Mucosa of descending colon (tissue), 3 donors: ENCODE results near the gene PIK3AP1. TPM values are rescaled to one million over a fixed set of nuclear protein-coding genes. Genes with fewer than 3 reads are reported as not detected.
"Not testable (repeated sequence)": the region's sequence is repeated elsewhere in the genome, so short reads cannot be mapped to it uniquely, and the experiment has no call there.

Source experiments
- ATAC-seq: fragments of 200-7000 bp; cut with Tn5 transposase; one replicate; pipeline ENCODE4 v1.9.1; 2020; ENCODE audit warnings: mild to moderate bottlenecking, moderate library complexity
- DNase-seq, 3 donors: peaks; one replicate each; pipeline ENCODE4 v3.0.0-alpha.2; 2020
- H3K36me3 ChIP-seq: fragments of 200-600 bp; one replicate; pipeline ENCODE4 v1.8.0; 2021; ENCODE audit warnings: low read depth, mild to moderate bottlenecking
- H3K4me1 ChIP-seq: fragments of 200-600 bp; one replicate; pipeline ENCODE4 v1.8.0; 2021; ENCODE audit warnings: low read depth, mild to moderate bottlenecking
- H3K4me3 ChIP-seq: fragments of 200-600 bp; one replicate; pipeline ENCODE4 v1.8.0; 2021; ENCODE audit warnings: mild to moderate bottlenecking
- H3K9me3 ChIP-seq: fragments of 200-600 bp; one replicate; pipeline ENCODE4 v1.8.0; 2021; ENCODE audit warnings: mild to moderate bottlenecking
- CTCF ChIP-seq: fragments of 200-600 bp; IDR thresholded peaks from one replicate; pipeline ENCODE4 v1.8.0; 2022; ENCODE audit warnings: antibody characterized with exemption, mild to moderate bottlenecking
- intact Hi-C, 2 donors: fragments of 100-400 bp; cut with DNase I in 1 of 2; cut with micrococcal nuclease in 1 of 2; formaldehyde crosslinking; loops; one replicate each; pipeline versions ENCODE4 v1.11.0 to v1.11.1; 2022; cut with DNase I, micrococcal nuclease
- total RNA-seq, 3 donors: library from RNA; stranded (reverse); fragmentation: NEBNext Ultra II Directional in 2 of 3; extraction: Animal tissue kit (Norgen Biotek cat#: 25700) in 2 of 3; gene quantifications; one replicate each; pipeline versions ENCODE4 v1.2.1 to v1.2.4, GENCODE V29; 2021 to 2023
- donor health status: DM: no; HTN: no; CAD: no; lungs with moderate emphysema.
- donor health status: DM: no; HTN: no; CAD: no.
- donor health status: DM: no; HTN: yes; CAD: no.

Gene PIK3AP1
- total RNA-seq, 3 donors from 2014 or later = 10.4 to 19.8 (median 13.2) TPM

GRCh38 chr10:96560966-96561887, 159.1 kb downstream of the PIK3AP1 start:
- intact Hi-C loops = no loop called here
- DNase-seq (no peak), ATAC-seq (peak; percentile 80)
- peaks cover 6% of the 10 kb centered on the region for H3K4me1 ChIP-seq
- H3K9me3 ChIP-seq = no peaks in the 10 kb centered on the region
- no peak for TF ChIP-seq CTCF
- H3K4me3 ChIP-seq = no peak overlapping the region
- H3K36me3 ChIP-seq = no peaks in the 10 kb centered on the region

GRCh38 chr10:96560489-96560888, 159.8 kb downstream of the PIK3AP1 start:
- TF ChIP-seq CTCF = no peak
- intact Hi-C loops = no loop called here
- no peak for ATAC-seq
- H3K9me3 ChIP-seq = no peaks in the 10 kb centered on the region
- no peak overlapping the region for H3K4me3 ChIP-seq
- no peaks in the 10 kb centered on the region for H3K36me3 ChIP-seq
- DNase-seq = no peak
- peaks cover 6% of the 10 kb centered on the region for H3K4me1 ChIP-seq

GRCh38 chr10:96556003-96556402, 164.3 kb downstream of the PIK3AP1 start:
- H3K4me3 ChIP-seq = no peak overlapping the region
- H3K9me3 ChIP-seq = no peaks in the 10 kb centered on the region
- DNase-seq = no peak
- intact Hi-C loops = no loop called here
- no peaks in the 10 kb centered on the region for H3K36me3 ChIP-seq
- peaks cover 6% of the 10 kb centered on the region for H3K4me1 ChIP-seq
- no peak for TF ChIP-seq CTCF
- ATAC-seq = no peak

- TF ChIP-seq CTCF = no peak
- H3K4me3 ChIP-seq = no peak overlapping the region
- no peak for ATAC-seq
- H3K9me3 ChIP-seq = no peaks in the 10 kb centered on the region
- H3K36me3 ChIP-seq = no peaks in the 10 kb centered on the region
- intact Hi-C loops = no loop called here
- no peak for DNase-seq
- no peaks in the 10 kb centered on the region for H3K4me1 ChIP-seq
Measured at GRCh38 chr10:96555330-96555729, 165.0 kb downstream of the PIK3AP1 start.

- DNase-seq = no peak
- ATAC-seq = no peak
- intact Hi-C loops = no loop called here
- Histone ChIP-seq H3K4me3 (no peak overlapping the region), H3K9me3 (no peaks in the 10 kb centered on the region), H3K4me1 (no peaks in the 10 kb centered on the region), H3K36me3 (peaks cover 6% of the 10 kb centered on the region)
- no peak for TF ChIP-seq CTCF
Measured at GRCh38 chr10:96548589-96548988, 171.7 kb downstream of the PIK3AP1 start.

- H3K36me3 ChIP-seq, H3K4me3 ChIP-seq, DNase-seq, H3K4me1 ChIP-seq, ATAC-seq, intact Hi-C loops, H3K9me3 ChIP-seq: not testable (repeated sequence)
Measured at GRCh38 chr10:96545558-96545957, 174.8 kb downstream of the PIK3AP1 start.
